Upper lobe of left lung (tissue), 6 donors: ENCODE measurements around the gene LYRM7. TPM values are rescaled to one million over a fixed set of nuclear protein-coding genes. Genes with fewer than 3 reads are reported as not detected.
"Not testable (repeated sequence)": the region's sequence is repeated elsewhere in the genome, so short reads cannot be mapped to it uniquely, and the experiment has no call there.

Source experiments
- ATAC-seq, 2 donors: fragments of 200-7000 bp; cut with Tn5 transposase; one replicate each; pipeline ENCODE4 v1.9.1; 2022; ENCODE audit warnings: mild to moderate bottlenecking in 2 of 2, moderate library complexity in 2 of 2; ENCODE audit not compliant: low FRiP score in 2 of 2
- DNase-seq, 2 donors: peaks; one replicate each; pipeline ENCODE4 v3.0.0-alpha.2; 2019 to 2020
- H3K27ac ChIP-seq, 4 donors: fragments of 200-600 bp; sonication (generic); one replicate each; pipeline ENCODE4 v1.5.1; 2016 to 2019
- H3K27me3 ChIP-seq, 4 donors: fragments of 200-600 bp; sonication (generic); one replicate each; pipeline ENCODE4 v1.5.1; 2017 to 2019
- H3K36me3 ChIP-seq, 4 donors: fragments of 200-600 bp; sonication (generic); one replicate each; pipeline ENCODE4 v1.5.1; 2016 to 2019
- H3K4me1 ChIP-seq, 4 donors: fragments of 200-600 bp; sonication (generic); one replicate each; pipeline ENCODE4 v1.5.1; 2018 to 2019
- H3K4me3 ChIP-seq, 4 donors: fragments of 200-600 bp; sonication (generic); one replicate each; pipeline ENCODE4 v1.5.1; 2017 to 2019; ENCODE audit warnings: mild to moderate bottlenecking in 2 of 4, moderate library complexity in 1 of 4
- H3K9me3 ChIP-seq, 4 donors: fragments of 200-600 bp; sonication (generic); one replicate each; pipeline ENCODE4 v1.5.1; 2018 to 2019
- CTCF ChIP-seq, 6 experiments: fragments of 450-650 bp in 4 of 6; fragments of 200-600 bp in 2 of 6; sonication (generic) in 2 of 6; IDR thresholded peaks; one replicate each; pipeline ENCODE4 v1.5.1; 2016 to 2019; ENCODE audit warnings: antibody characterized with exemption in 6 of 6
- EP300 ChIP-seq, 4 donors: sonication (generic); formaldehyde crosslinking; IDR thresholded peaks; one replicate each; pipeline ENCODE4 v1.5.1; 2017; ENCODE audit warnings: antibody characterized with exemption in 4 of 4, control low read depth in 2 of 4
- POLR2A ChIP-seq, 4 donors: fragments of 450-650 bp; IDR thresholded peaks; one replicate each; pipeline ENCODE4 v1.5.1; 2016 to 2017; ENCODE audit warnings: antibody characterized with exemption in 4 of 4, mild to moderate bottlenecking in 2 of 4
- POLR2AphosphoS5 ChIP-seq, 2 donors: sonication (generic); formaldehyde crosslinking; IDR thresholded peaks; one replicate each; pipeline ENCODE4 v1.5.1; 2017; ENCODE audit warnings: antibody characterized with exemption in 2 of 2
- WGBS, 2 donors: methylation state at CpG; one replicate each; pipeline ENCODE4 v1.1.5; 2017 to 2018; 5-methylcytosine and 5-hydroxymethylcytosine counted together
- total RNA-seq, 6 donors: library from RNA; depleted of rRNA in 4 of 6; stranded (reverse); fragments of >200 nt in 4 of 6; gene quantifications; one replicate each; pipeline versions ENCODE4 v1.1.0 to v1.2.1, GENCODE V29; 2016 to 2021
- donor health status: DM: no; HTN: no; CAD: no; lungs with moderate emphysema.
- donor health status: DM: no; HTN: yes; CAD: no; lungs with severe emphysema.

Gene LYRM7
- total RNA-seq, 6 donors from 2014 or later: 1.7 to 7.1 (median 4.2) TPM

GRCh38 chr5:131246504-131246903 lies 75.8 kb downstream of the LYRM7 start:
- H3K4me3 ChIP-seq: no peak overlapping the region
- no peak overlapping the region for H3K27ac ChIP-seq
- WGBS, 2 donors: 96 to 97% methylated on average over 4 of the region's 4 CpGs
- ATAC-seq: no peak
- H3K27me3 ChIP-seq: no peaks in the 10 kb centered on the region
- H3K9me3 ChIP-seq: peaks cover 0 to 12% (median 4%) of the 10 kb centered on the region in 4 donors
- DNase-seq: no peak
- H3K4me1 ChIP-seq: peaks cover 0 to 2% (median under 1%) of the 10 kb centered on the region in 4 donors
- H3K36me3 ChIP-seq: no peaks in the 10 kb centered on the region
- TF ChIP-seq CTCF (IDR thresholded peaks at IDR 0.05) (no peak), POLR2AphosphoS5 (IDR thresholded peaks at IDR 0.05) (no peak), EP300 (IDR thresholded peaks at IDR 0.05) (no peak), POLR2A (IDR thresholded peaks at IDR 0.05) (no peak)

GRCh38 chr5:131250751-131251475 lies 80.2 kb downstream of the LYRM7 start:
- H3K27me3 ChIP-seq: no peaks in the 10 kb centered on the region
- H3K9me3 ChIP-seq: peaks cover 0 to 10% (median 4%) of the 10 kb centered on the region in 4 donors
- no peak for TF ChIP-seq CTCF (IDR thresholded peaks at IDR 0.05)
- peak overlapping the region in 2 of 4 donors; percentile 80 to 86 for H3K27ac ChIP-seq
- DNase-seq: no peak
- WGBS, 2 donors: 68 to 76% methylated on average over 3 of the region's 3 CpGs
- H3K4me1 ChIP-seq: peaks cover 0 to 22% (median 13%) of the 10 kb centered on the region in 4 donors
- ATAC-seq: no peak
- no peaks in the 10 kb centered on the region for H3K36me3 ChIP-seq
- H3K4me3 ChIP-seq: no peak overlapping the region

GRCh38 chr5:131252824-131253171 lies 82.1 kb downstream of the LYRM7 start:
- Histone ChIP-seq H3K4me3 (peak overlapping the region in 2 of 4 donors; percentile 25 to 26), H3K27me3 (no peaks in the 10 kb centered on the region), H3K9me3 (no peaks in the 10 kb centered on the region), H3K36me3 (no peaks in the 10 kb centered on the region), H3K4me1 (peaks cover 0 to 25% (median 15%) of the 10 kb centered on the region in 4 donors), H3K27ac (peak overlapping the region; percentile 70 to 86 (median 78))
- ATAC-seq (peak; percentile 90 to 91), DNase-seq (peak in 1 of 2 donors; percentile 85)
- TF ChIP-seq POLR2A (IDR thresholded peaks at IDR 0.05) (peak in 1 of 4 donors; percentile 70), POLR2AphosphoS5 (IDR thresholded peaks at IDR 0.05) (peak in 1 of 2 donors; percentile 66), CTCF (IDR thresholded peaks at IDR 0.05) (no peak), EP300 (IDR thresholded peaks at IDR 0.05) (peak in 1 of 4 donors; percentile 12)
- 39 to 53% methylated on average over 6 of the region's 6 CpGs for WGBS, 2 donors

GRCh38 chr5:131254025-131254424 lies 83.3 kb downstream of the LYRM7 start:
- H3K36me3 ChIP-seq, ATAC-seq, H3K9me3 ChIP-seq, DNase-seq, H3K27me3 ChIP-seq: not testable (repeated sequence)
- 83% methylated on average over 10 of the region's 10 CpGs for WGBS, 2 donors
- H3K27ac ChIP-seq: peak overlapping the region in 3 of 4 donors; percentile 77 to 86 (median 80)
- peak overlapping the region in 1 of 4 donors; percentile 26 for H3K4me3 ChIP-seq
- peaks cover 0 to 33% (median 15%) of the 10 kb centered on the region in 4 donors for H3K4me1 ChIP-seq

GRCh38 chr5:131254741-131255140 lies 84.0 kb downstream of the LYRM7 start:
- no peak for TF ChIP-seq POLR2AphosphoS5 (IDR thresholded peaks at IDR 0.05)
- TF ChIP-seq EP300 (IDR thresholded peaks at IDR 0.05): no peak
- TF ChIP-seq POLR2A (IDR thresholded peaks at IDR 0.05): no peak
- TF ChIP-seq CTCF (IDR thresholded peaks at IDR 0.05): no peak
- H3K4me3 ChIP-seq: no peak overlapping the region
- WGBS, 2 donors: 78 to 88% methylated on average over 2 of the region's 2 CpGs

More at GRCh38 chr5:131254741-131255140, 84.0 kb downstream of the LYRM7 start:
- no peak overlapping the region for H3K27ac ChIP-seq
- DNase-seq (no peak), ATAC-seq (no peak)
- H3K36me3 ChIP-seq: no peaks in the 10 kb centered on the region
- peaks cover 0 to 33% (median 15%) of the 10 kb centered on the region in 4 donors for H3K4me1 ChIP-seq
- no peaks in the 10 kb centered on the region for H3K9me3 ChIP-seq
- H3K27me3 ChIP-seq: no peaks in the 10 kb centered on the region

Other genes with a start within 250 kb of the LYRM7 start
- 100 to 1,000 TPM in 4 of 6 donors, 10 to 100 TPM in 2; 75.4 to 172 (median 133) TPM for gene HINT1, start 5.7 kb upstream of the LYRM7 start, total RNA-seq
- gene CDC42SE2, start 93.1 kb downstream of the LYRM7 start, total RNA-seq: 10 to 100 TPM; 13.6 to 92.1 (median 36.5) TPM